Measurements from ENCODE around the gene PEX11G.
"Not testable (repeated sequence)": the region's sequence is repeated elsewhere in the genome, so short reads cannot be mapped to it uniquely, and the experiment has no call there.

The PEX11G gene

DNA sequence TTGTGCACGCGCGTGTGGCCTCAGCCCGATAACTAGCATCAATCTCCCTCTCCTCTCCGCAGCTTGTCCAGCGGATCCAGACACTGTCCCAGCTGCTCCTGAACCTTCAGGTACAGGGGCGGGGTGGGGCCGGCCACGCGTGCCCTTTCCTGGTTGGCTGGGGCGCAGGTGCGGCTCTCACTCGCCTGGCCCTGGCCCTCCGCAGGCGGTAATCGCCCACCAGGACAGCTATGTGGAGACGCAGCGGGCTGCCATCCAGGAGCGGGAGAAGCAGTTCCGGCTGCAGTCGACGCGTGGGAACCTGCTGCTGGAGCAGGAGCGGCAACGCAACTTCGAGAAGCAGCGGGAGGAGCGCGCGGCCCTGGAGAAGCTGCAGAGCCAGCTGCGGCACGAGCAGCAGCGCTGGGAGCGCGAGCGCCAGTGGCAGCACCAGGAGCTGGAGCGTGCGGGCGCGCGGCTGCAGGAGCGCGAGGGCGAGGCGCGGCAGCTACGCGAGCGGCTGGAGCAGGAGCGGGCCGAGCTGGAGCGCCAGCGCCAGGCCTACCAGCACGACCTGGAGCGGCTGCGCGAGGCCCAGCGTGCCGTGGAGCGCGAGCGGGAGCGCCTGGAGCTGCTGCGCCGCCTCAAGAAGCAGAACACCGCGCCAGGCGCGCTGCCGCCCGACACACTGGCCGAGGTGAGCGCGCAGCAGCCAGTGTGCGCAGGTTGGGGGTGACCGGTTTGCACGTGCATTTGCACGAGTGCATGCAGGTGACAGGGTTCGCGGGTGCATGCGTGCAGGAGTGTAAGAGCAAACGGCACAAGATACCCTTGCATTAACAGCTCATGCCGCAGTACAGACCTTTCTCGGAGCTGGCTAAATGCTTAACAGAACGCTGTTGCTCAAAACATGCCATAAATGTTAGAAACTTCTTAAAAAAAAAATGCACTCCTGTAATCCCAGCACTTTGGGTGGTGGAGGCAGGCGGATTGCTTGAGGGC lies 21.5 kb downstream of the PEX11G start:
- no peak for DNase-seq (ENCODE audit: low spot score)

DNA sequence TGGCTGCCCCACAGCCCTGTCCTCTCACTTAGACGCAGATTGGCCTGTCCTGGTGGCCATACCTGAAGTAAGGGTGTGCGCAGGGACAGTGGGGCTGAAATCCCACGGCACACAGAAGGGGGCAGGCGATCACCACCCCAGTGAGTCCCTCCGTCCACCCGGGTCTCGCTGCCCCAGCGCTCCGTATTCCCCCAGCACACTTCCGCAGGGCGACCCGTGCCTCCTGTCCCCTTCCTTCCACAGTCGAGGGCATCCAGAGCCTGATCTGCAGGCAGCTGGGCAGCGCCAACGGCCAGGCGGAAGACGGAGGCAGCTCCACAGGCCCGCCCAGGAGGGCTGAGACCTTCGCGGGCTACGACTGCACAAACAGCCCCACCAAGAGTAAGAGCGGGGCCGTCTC lies 25.3 kb downstream of the PEX11G start:
- no peak for DNase-seq (ENCODE audit: low spot score)

DNA sequence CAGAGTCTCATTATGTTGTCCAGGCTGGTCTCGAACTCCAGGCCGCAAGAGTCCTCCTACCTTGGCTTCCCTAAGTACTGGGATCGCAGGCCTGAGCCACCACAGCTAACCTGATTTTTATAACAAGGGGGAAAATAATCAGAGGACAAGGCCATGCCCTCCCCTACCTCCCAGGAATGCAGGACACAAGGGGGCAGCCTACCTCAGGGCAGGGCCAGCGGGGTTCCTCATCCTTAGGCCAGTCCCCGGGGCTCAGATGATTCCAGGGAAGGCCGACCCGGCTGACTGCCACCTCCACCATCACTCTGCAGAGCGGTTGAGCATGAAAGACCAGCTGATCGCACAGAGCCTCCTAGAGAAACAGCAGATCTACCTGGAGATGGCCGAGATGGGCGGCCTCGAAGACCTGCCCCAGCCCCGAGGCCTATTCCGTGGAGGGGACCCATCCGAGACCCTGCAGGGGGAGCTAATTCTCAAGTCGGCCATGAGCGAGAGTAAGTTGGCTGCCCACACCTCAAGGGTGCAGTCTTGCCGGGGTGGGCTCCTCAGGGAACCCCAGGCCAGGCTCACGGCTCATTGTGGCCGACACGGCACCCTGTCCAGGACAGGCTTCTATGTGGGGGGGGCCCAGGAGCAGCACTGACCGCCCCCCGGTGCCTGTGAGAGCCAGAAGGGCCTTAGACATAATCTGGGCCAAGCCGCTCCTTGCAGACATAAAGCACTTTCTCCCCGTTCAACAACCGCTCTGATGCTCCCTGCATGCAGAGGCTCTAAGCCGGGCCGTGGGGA lies 26.8 kb downstream of the PEX11G start:
- DNase-seq (ENCODE audit: low spot score) = peak; percentile 63

DNA sequence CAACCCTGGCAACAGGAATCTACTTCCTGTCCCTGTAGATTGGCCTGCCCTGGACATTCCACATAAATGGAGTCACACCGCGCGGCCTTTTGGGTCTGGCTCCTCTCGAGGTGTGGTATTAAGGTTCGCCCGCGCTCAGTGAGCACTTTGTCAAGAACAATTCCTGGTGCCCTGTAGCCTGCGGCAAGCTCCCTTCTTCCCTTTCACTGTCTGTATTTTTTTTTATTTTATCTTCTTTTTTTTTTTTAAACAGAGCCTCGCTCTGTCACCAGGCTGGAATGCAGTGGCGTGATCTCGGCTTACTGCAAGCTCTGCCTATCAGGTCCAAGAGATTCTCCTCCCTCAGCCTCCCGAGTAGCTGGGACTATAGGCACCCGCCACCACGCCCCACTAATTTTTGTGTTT lies 28.3 kb downstream of the PEX11G start:
- no peak for DNase-seq (ENCODE audit: low spot score)

DNA sequence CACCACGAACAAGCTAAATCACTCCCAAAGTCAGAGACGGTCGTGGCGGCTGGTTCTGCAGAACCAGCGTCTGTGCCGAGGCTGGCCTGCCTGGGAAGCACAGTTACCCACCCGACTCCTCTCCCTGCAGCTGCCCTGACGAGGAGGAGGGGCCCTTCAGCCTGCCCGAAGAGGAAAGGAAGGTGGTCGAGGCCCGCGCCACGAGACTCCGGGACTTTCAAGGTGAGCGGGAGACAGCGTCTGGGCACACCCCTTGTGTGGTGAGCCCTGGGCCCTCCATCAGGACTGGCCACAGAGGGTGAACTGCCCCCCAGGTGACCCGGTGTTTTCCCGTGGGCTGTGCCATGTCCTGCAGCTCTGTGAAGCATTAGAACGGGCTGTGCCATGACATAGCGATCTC lies 29.1 kb downstream of the PEX11G start:
- DNase-seq (ENCODE audit: low spot score) = no peak

DNA sequence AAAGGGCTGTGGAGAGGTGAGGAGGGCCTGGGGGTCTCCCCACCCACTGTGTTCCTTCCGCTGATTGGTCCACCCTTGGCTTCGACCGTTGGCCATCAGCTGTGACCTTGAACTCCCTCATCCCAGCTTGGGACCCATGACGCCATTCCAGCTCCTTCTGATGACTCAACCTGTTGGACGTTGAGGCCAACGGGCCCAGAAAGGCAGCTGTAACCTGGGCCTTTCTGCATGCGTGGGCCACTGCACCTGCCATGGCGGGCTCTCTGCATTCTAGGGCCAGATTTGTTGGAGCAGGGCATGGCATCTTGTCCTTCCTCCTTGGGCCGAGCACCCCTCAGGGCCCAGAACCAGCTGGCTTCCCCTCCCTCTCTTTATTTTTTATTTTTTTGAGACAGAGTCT lies 30.2 kb downstream of the PEX11G start:
- no peak for DNase-seq (ENCODE audit: low spot score)

DNA sequence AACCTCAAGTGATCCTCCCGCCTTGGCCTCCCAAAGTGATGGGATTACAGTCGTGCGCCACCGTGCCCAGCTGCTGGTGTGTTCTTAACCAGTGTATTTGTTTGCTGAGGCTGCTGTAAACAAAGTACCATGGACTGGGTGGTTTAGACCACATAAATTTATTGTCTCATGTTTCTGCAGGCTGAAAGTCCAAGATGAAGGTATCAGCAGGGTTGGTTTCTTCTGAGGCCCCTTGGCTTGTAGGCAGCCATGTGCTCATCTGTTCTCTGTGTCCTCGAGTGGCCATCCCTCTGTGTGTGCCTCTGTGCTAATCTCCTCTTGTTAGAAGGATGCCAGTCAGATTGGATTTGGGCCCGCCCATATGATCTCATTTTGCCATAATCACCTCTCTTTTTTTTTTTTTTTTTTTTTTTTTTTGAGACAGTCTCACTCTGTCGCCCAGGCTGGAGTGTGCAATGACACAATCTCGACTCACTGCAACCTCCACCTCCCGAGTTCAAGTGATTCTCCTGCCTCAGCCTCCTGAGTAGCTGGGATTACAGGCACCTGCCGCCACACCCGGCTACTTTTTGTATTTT lies 31.8 kb downstream of the PEX11G start:
- DNase-seq (ENCODE audit: low spot score) = no peak

DNA sequence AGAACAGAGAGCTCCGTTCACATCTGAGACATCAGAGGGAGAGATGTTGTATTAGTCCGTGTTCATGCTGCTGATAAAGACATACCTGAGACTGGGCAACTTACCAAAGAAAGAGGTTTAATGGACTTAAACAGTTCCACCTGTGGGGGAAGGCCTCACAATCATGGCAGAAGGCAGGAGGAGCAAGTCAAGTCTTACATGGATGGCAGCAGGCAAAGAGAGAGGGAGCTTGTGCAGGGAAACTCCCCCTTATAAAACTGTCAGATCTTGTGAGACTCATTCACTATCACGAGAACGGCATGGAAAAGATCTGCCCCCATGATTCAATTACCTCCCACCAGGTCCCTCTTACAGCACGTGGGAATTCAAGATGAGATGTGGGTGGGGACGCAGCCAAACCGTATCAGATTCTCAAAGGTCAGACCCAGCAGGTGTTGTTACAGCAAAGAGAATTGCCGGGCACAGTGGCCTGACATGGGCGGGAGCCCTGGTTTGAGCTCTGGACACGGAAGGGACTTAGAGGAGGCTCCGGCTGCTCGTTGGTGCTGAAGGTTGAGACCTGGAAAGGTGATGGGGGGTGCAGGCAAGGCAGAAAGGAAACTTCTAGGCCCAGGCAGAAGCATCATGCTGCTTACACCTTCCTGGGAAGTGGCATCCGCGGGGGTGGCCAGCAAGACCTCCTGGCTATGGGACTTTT lies 33.1 kb downstream of the PEX11G start:
- no peak for DNase-seq (ENCODE audit: low spot score)

DNA sequence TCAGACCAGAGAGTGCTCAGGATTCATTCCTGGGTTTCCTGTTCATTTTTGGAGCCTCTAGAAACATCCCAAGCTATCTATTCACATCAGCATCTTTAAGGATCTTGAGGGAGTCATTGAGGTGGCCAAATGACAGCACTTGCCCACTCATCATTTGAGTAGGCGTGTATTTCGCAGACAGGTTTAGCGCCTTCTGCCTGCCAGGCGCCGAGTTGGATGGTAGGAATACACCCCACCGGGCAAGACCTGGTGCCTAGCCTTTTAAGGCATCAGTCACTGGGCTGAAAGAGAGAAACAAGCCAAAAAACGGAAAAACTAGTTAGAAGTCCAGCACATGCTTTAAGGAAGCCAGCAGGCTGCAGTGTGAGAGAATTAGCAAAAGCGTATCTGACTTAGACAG lies 33.8 kb downstream of the PEX11G start:
- DNase-seq (ENCODE audit: low spot score) = no peak

DNA sequence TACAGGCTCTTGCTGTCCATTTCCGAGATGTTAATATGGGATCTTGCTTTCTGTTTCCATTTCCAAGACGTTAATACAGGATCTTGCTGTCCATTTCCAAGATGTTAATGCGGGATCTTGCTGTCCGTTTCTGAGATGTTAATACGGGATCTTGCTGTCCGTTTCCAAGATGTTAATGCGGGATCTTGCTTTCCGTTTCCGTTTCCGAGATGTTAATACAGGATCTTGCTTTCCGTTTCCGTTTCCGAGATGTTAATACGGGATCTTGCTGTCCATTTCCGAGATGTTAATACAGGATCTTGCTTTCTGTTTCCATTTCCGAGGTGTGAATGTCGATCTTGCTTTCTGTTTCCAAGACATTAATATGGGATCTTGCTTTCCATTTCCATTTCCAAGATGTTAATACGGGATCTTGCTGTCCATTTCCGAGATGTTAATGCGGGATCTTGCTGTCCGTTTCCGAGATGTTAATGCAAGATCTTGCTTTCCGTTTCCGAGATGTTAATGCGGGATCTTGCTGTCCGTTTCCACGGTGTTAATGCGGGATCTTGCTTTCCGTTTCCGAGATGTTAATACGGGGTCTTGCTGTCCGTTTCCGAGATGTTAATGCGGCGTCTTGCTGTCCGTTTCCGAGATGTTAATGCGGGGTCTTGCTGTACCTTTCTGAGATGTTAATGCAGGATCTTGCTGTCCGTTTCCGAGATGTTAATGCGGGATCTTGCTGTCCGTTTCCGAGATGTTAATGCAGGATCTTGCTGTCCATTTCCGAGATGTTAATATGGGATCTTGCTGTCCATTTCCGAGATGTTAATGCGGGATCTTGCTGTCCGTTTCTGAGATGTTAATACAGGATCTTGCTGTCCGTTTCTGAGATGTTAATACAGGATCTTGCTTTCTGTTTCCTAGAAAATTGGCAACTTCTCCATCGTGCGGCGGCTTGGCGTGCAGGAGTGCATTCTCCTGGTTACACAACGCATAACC lies 38.3 kb downstream of the PEX11G start:
- DNase-seq (ENCODE audit: low spot score) = no peak

DNA sequence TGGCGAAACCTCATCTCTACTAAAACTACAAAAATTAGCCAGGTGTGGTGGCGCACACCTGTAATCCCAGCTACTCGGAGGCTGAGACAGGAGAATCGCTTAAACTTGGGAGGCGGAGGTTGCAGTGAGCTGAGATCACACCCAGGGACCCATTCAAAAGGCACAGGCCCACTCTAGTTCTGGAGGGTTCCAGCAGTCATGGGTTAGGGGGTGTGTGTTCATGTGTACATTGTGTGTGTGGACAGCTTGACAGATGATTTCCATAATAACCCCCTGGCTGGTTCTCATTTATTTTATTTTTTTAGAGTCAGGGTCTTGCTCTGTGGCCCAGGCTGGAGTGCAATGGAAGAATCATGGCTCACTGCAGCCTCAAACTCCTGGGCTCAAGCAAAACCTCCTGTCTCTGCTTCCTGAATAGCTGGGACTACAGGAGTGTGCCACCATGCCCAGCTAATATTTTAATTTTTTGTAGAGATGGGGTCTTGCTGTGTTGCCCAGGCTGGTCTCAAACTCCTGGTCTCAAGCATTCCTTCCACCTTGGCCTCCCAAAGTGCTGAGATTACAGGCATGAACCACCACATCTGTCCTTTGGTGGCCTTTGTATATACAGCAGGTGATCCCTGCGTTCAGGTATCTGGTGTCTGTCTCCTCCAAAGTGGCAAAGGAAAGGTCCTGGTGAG lies 39.3 kb downstream of the PEX11G start:
- DNase-seq (ENCODE audit: low spot score) = not testable (repeated sequence)

DNA sequence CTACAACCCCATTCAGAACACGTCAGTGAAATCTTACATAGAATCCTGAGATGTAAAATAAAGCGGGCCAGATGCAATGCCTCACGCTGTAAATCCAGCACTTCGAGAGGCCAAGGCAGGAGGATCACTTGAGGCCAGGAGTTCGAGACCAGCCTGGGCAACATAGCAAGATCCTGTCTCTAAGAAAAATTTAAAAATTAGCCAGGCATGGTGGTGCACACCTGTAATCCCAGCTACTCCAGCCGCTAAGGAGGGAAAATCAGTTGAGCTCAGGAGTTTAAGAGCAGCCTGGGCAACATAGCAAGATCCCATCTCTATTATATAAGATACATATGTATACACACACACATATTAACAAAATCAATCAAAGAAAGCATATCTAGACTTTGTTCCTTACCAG lies 41.2 kb downstream of the PEX11G start:
- no peak for DNase-seq (ENCODE audit: low spot score)

DNA sequence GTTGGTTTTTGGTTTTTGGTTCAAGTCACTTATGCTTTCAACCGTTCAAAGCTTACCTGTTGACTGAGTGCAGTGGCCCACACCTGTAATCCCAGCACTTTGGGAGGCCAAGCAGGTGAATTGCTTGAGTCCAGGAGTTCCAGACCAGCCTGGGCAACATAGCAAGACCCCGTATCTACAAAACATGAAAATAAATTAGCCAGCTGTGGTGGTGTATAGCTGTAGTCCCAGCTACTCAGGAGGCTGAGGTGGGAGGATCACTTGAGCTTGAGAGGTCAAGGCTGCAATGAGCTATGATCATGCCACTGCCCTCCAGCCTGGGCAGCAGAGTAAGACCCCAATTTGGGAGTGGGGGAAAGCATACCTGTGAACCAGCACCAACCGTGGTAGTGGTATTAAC lies 43.7 kb downstream of the PEX11G start:
- no peak for DNase-seq (ENCODE audit: low spot score)

DNA sequence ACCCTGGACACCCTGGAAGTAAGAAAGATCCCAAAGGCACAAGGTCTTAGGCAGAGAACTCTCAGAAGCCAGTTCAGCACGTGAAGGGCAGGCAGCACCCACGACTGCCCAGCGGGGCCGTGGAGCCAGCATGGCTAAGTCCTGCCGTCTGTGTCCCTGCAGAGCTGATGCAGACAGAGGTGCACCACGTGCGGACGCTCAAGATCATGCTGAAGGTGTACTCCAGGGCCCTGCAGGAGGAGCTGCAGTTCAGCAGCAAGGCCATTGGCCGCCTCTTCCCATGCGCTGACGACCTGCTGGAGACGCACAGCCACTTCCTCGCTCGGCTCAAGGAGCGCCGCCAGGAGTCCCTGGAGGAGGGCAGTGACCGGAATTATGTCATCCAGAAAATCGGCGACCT lies 44.8 kb downstream of the PEX11G start:
- no peak for DNase-seq (ENCODE audit: low spot score)

DNA sequence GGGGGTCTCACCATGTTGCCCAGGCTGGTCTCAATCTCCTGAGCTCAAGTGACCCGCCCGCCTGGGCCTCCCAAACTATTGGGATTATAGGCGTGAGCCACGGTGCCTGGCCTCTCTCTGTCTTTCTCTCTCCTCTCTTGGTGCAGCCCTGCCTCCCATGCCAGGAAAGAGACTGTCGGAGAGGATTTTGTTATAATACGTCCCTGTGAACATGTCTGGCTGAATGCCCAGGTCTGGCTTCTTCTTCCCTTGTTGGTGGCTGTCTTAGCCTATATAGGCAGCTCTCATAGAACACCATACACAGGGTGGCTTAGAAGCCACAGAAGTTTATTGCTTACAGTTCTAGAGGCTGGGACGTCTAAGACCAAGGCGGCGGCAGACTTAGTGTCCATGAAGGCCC lies 46.4 kb downstream of the PEX11G start:
- DNase-seq (ENCODE audit: low spot score) = no peak

DNA sequence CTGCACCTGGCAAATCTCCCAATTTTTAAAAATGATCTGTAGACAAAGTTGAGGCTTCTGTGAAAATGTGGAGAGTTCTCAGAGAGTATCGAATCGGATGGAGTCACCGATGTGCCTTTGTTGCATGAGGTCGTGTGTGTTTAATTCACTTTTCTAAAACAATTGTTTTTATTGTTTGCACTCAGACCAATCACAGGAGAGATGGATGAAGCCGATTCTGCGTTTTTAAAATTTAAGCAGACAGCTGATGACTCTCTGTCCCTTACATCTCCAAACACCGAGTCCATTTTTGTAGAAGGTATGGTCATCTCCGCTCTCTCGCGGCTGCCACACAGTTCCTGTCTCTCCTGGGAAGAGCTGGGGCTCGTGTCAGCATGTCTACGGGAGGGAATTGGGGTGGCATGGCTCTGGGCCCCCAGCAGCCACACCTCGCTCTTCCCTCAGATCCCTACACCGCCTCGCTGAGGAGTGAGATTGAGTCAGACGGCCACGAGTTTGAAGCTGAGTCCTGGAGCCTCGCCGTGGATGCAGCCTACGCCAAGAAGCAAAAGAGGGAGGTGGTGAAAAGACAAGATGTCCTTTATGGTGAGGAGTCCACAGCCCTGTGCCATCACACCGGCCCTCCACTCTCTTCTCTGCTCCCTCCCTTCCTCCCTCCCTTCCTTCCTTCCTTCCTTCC lies 47.2 kb downstream of the PEX11G start:
- DNase-seq (ENCODE audit: low spot score) = no peak

DNA sequence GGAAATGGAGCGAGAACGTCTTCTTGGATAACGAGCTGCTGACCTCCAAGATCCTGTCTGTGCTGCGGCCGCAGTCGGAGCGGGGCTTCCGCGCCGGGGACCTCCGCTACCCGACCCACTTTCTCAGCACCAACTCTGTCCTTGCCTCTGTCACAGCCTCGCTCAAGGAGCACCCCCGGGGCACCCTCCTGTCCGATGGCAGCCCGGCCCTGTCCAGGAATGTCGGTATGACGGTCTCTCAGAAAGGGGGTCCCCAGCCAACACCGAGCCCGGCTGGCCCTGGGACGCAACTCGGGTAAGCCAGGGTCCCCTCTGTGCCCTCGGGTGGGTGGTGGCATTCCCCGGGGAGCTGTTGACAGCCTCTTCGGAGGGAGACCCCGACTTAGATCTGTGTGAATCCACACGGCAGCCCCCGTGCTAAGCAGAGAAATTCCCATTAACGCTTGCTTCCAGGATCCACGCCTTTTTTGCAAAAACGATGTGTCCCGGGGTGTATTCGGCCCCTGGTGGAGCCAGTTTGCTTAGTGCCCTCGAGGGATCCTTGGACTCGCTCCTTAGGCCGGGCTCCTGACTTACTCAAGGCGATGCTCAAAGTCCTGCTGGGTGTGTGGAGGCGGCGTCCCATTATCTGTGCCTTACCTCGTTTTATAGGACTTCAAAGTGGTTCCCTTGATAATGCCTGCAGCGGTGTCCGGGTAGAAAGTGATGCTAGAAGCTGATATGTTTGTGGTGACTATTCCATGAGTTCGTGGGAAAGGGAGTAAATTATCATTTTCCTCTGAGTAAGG lies 48.5 kb downstream of the PEX11G start:
- no peak for DNase-seq (ENCODE audit: low spot score)

DNA sequence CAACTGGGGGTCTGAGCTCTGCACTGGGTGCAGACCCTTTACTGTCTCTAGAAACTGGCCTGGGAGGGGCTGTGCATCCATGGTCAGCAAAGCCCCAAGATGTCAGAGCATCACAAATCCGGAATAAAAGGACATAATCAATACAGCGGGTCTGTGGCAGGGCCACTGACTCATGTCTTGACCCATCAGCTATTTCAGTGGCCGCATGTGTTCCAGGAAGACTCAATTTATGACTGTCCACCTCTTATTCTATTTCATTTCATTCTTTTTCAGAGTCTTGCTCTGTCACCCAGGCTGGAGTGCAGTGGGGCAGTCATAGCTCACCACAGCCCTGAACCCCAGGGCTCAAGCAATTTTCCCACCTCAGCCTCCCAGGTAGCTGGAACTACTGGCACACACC lies 53.2 kb downstream of the PEX11G start:
- DNase-seq (ENCODE audit: low spot score) = no peak

DNA sequence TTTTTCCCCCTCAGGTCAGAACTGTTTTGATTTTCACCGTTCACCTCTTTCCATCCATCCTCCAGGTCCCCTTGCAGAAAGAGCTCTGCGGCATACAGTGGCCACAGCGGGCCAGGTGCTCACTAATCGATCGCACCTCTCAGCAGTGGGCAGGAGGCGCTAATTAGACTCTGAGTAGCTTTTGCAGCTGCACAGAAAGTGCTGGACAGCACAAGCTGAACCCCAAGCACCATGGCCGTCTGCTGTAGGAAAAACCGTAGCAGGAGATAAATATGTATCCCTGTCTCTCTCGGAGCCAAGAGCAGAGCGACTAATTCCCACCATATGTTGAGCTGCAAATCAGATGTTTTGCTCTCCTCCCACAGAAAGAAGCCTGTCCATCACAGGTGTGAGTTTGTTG lies 54.4 kb downstream of the PEX11G start:
- no peak for DNase-seq (ENCODE audit: low spot score)
